GM23248 (cell line): Measurements from ENCODE around the gene DDX59.

Source experiments
- EZH2 ChIP-seq: fragments of 200-600 bp; sonication (generic); IDR thresholded peaks from 2 replicates; pipeline ENCODE4 v1.6.1; 2018; ENCODE audit warnings: antibody characterized with exemption, mild to moderate bottlenecking; ENCODE audit not compliant: insufficient read depth, poor library complexity, severe bottlenecking
- EZH2phosphoT487 ChIP-seq: fragments of 200-600 bp; sonication (generic); IDR thresholded peaks from 2 replicates; pipeline ENCODE4 v1.6.1; 2018; ENCODE audit warnings: antibody characterized with exemption, moderate library complexity, mild to moderate bottlenecking, low read depth; ENCODE audit not compliant: insufficient read depth

DNA sequence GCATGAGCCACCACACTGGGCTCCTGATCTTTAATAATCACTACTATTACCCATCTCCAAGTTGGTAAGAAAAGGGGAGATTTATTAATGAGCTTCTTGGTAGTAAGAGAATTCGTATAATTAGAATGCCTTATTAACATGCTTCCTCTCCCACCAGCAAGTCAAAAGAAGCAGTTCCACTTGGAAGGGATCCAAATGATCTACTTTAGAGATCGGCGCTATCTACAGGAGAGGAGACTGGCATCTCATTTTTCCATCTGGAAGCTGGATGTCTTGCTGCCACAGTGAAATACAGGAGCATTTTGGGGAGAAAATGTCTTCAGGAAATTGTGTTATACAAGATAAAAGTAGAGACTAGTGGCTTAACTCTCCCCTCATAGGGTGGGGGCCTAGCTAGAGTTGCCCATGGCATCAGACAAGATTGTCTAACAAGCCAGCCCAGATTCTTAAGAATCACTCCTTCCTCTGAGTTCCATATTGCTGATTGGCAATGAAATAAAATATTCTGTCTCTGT is 35.3 kb upstream of the DDX59 start:
- TF ChIP-seq EZH2 (no peak), EZH2phosphoT487 (no peak)
